PFSK-1 (cell line): ENCODE results near the gene DST.

Source experiments
- FOXP2 ChIP-seq: optimal IDR thresholded peaks from 2 replicates; pipeline ENCODE3; 2011; ENCODE audit warnings: borderline replicate concordance, control low read depth, inconsistent platforms; ENCODE audit not compliant: insufficient read depth; ENCODE audit errors: extremely low read length, extremely low read depth
- POLR2AphosphoS5 ChIP-seq: IDR thresholded peaks from 2 replicates; pipeline ENCODE4 v1.6.1; 2012; ENCODE audit warnings: low read depth, mild to moderate bottlenecking, control low read depth, low read length, moderate library complexity
- REST ChIP-seq, 2 experiments: IDR thresholded peaks; 2 replicates each; pipeline versions ENCODE4 v1.6.1 to v1.8.0; 2011 to 2012; ENCODE audit warnings: low read depth in 2 of 2, low read length in 2 of 2, control low read depth in 1 of 2, inconsistent platforms in 1 of 2, mild to moderate bottlenecking in 1 of 2, moderate library complexity in 1 of 2; ENCODE audit not compliant: insufficient read depth in 1 of 2
- SIN3A ChIP-seq: IDR thresholded peaks from 2 replicates; pipeline ENCODE4 v1.6.1; 2012; ENCODE audit warnings: mild to moderate bottlenecking, low read length, moderate library complexity, borderline replicate concordance; ENCODE audit not compliant: insufficient read depth
- TAF1 ChIP-seq: IDR thresholded peaks from 2 replicates; pipeline ENCODE4 v1.6.1; 2012; ENCODE audit warnings: low read length, control low read depth, borderline replicate concordance; ENCODE audit not compliant: insufficient read depth

Gene DST

GRCh38 chr6:56657354-56657753 lies 14.7 kb upstream of the DST start:
- TF ChIP-seq TAF1 (no peak), FOXP2 (no peak), POLR2AphosphoS5 (no peak), SIN3A (no peak), REST (IDR thresholded peaks at IDR 0.05; ENCODE audit: insufficient read depth in 1 of 2, low read depth in 2 of 2, low read length in 2 of 2) (no peak)

GRCh38 chr6:56656466-56656865 lies 13.8 kb upstream of the DST start:
- TF ChIP-seq REST (IDR thresholded peaks at IDR 0.05; ENCODE audit: insufficient read depth in 1 of 2, low read depth in 2 of 2, low read length in 2 of 2) (no peak), SIN3A (no peak), FOXP2 (no peak), TAF1 (no peak), POLR2AphosphoS5 (no peak)

- TF ChIP-seq POLR2AphosphoS5: no peak
- no peak for TF ChIP-seq REST (IDR thresholded peaks at IDR 0.05; ENCODE audit: insufficient read depth in 1 of 2, low read depth in 2 of 2, low read length in 2 of 2)
Measured at GRCh38 chr6:56655996-56656395, 13.3 kb upstream of the DST start.

- TF ChIP-seq REST (IDR thresholded peaks at IDR 0.05; ENCODE audit: insufficient read depth in 1 of 2, low read depth in 2 of 2, low read length in 2 of 2) (no peak), POLR2AphosphoS5 (no peak), SIN3A (no peak), FOXP2 (no peak), TAF1 (no peak)
Measured at GRCh38 chr6:56655249-56655648, 12.6 kb upstream of the DST start.

- TF ChIP-seq FOXP2: no peak
- TF ChIP-seq POLR2AphosphoS5: no peak
Measured at GRCh38 chr6:56652994-56653393, 10.3 kb upstream of the DST start.
